Cardiac muscle cell (in vitro differentiated cells and primary cell): Measurements from ENCODE around the gene MAFB. TPM values are rescaled to one million over a fixed set of nuclear protein-coding genes. Genes with fewer than 3 reads are reported as not detected.

Experiments used
- DNase-seq, 2 donors: peaks; one replicate each; pipeline versions ENCODE4 v3.0.0 to v3.0.0-alpha.2; 2010 to 2017; ENCODE audit warnings: low read depth in 1 of 2, low spot score in 1 of 2
- H3K27ac ChIP-seq: fragments of 200-600 bp; sonication (generic); 2 replicates; pipeline ENCODE4 v1.5.1; 2016
- H3K27me3 ChIP-seq: fragments of 200-600 bp; sonication (generic); 2 replicates; pipeline ENCODE4 v1.6.0; 2016; ENCODE audit warnings: control low read depth
- H3K36me3 ChIP-seq: fragments of 200-600 bp; sonication (generic); 2 replicates; pipeline ENCODE4 v1.5.1; 2016; ENCODE audit warnings: control low read depth
- H3K4me1 ChIP-seq: fragments of 200-600 bp; sonication (generic); 2 replicates; pipeline ENCODE4 v1.8.1; 2017; ENCODE audit warnings: low read depth, mild to moderate bottlenecking, mixed run types
- H3K4me3 ChIP-seq: fragments of 200-600 bp; sonication (generic); 2 replicates; pipeline ENCODE4 v1.5.1; 2016; ENCODE audit warnings: mild to moderate bottlenecking
- H3K9me3 ChIP-seq: fragments of 200-600 bp; sonication (generic); 2 replicates; pipeline ENCODE4 v1.5.1; 2017; ENCODE audit warnings: low read depth, mild to moderate bottlenecking, control low read depth
- polyA plus RNA-seq: library from polyadenylated mRNA; unstranded; fragments of >200 nt; fragmentation: Nextera tagmentation; extraction: Ambion mirVana; gene quantifications from 2 replicates; pipeline ENCODE4 v1.2.1, GENCODE V29; 2016
- total RNA-seq: library from RNA; depleted of rRNA; stranded (reverse); fragments of >200 nt; gene quantifications from 2 replicates; pipeline ENCODE4 v1.2.3, GENCODE V29; 2016
- TF ChIP-seq, protein P1 (sequence below): IDR thresholded peaks from 2 replicates; pipeline ENCODE4 v1.5.1; 2012; ENCODE audit warnings: low read depth, mild to moderate bottlenecking, low read length

Gene MAFB
- total and polyA plus RNA-seq, 2 experiments from 2014 or later: 0.84 to 3.2 TPM

DNA sequence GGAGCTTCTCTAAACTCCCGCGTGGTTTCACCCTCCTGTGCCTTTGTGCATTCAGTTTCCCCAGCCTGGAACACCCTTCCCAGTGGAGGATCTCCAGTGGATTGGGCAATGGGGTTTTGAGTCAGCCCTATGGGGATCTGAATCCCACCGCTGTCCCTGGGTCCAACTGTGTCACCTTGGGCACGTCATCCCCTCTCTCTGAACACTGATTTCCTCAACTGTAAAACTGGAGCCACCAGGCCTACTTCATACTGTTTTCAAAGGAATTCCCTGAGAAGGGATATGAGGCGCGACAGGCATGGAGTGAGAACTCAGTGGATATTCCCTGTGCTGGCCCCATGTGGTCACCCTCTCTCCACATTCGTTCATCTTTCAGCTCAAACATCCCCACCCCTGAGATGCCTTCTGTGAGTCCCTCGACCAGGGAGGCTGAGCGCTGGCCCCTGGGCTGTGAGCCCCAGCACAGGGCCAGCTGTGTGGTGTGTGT is 25.7 kb downstream of the MAFB start:
- no peak for DNase-seq
- no peaks in the 10 kb centered on the region for H3K9me3 ChIP-seq
- H3K4me3 ChIP-seq: no peak overlapping the region
- H3K27ac ChIP-seq: no peak overlapping the region
- H3K36me3 ChIP-seq: no peaks in the 10 kb centered on the region
- H3K4me1 ChIP-seq: no peaks in the 10 kb centered on the region
- H3K27me3 ChIP-seq: no peaks in the 10 kb centered on the region
- TF ChIP-seq, protein P1, sequence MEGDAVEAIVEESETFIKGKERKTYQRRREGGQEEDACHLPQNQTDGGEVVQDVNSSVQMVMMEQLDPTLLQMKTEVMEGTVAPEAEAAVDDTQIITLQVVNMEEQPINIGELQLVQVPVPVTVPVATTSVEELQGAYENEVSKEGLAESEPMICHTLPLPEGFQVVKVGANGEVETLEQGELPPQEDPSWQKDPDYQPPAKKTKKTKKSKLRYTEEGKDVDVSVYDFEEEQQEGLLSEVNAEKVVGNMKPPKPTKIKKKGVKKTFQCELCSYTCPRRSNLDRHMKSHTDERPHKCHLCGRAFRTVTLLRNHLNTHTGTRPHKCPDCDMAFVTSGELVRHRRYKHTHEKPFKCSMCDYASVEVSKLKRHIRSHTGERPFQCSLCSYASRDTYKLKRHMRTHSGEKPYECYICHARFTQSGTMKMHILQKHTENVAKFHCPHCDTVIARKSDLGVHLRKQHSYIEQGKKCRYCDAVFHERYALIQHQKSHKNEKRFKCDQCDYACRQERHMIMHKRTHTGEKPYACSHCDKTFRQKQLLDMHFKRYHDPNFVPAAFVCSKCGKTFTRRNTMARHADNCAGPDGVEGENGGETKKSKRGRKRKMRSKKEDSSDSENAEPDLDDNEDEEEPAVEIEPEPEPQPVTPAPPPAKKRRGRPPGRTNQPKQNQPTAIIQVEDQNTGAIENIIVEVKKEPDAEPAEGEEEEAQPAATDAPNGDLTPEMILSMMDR: no peak

DNA sequence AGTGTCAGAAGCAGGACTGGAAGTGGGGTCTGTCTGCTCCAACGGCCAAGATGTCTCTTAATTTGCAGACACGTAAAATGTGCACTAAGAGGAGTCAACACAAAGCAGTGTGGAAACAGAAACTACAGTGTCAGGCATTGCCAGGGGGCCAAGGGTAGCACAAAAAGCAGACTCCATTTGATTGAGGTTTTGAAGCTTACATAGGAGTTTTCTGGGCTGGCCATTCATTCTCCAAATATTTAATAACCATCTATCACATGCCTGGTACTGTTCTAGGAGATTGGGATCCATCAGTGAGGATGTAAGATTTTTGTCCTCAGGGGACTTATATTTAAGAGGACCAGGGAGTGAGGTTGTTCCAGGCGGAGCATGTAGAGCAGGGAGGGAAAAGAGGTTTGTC is 29.5 kb downstream of the MAFB start:
- Histone ChIP-seq H3K27ac (no peak overlapping the region), H3K4me1 (no peaks in the 10 kb centered on the region), H3K36me3 (no peaks in the 10 kb centered on the region), H3K27me3 (no peaks in the 10 kb centered on the region), H3K4me3 (no peak overlapping the region), H3K9me3 (no peaks in the 10 kb centered on the region)
- no peak for DNase-seq
- TF ChIP-seq, protein P1: no peak

DNA sequence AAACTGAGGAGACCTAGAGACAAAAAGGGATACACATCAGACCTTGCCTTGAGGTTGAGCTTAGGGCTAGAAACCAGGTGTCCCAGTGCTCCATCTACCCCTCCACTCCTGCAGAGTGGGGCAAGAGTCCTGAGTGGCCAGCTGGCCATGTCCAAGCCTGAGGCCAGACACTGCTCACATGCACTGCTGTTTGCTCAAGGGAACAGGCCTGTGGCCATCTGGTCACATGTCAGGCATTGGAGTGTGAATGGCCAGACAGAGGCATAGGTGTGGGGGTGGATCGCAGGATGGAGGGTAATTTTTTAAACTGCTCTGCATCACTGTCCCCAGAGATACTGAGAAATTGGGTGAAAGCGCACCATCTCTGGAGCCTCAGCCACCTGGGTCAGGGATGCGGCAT is 30.5 kb downstream of the MAFB start:
- H3K36me3 ChIP-seq: no peaks in the 10 kb centered on the region
- H3K4me1 ChIP-seq: no peaks in the 10 kb centered on the region
- H3K9me3 ChIP-seq: no peaks in the 10 kb centered on the region
- no peaks in the 10 kb centered on the region for H3K27me3 ChIP-seq
- H3K27ac ChIP-seq: no peak overlapping the region
- no peak overlapping the region for H3K4me3 ChIP-seq
- no peak for DNase-seq
- TF ChIP-seq, protein P1: no peak

DNA sequence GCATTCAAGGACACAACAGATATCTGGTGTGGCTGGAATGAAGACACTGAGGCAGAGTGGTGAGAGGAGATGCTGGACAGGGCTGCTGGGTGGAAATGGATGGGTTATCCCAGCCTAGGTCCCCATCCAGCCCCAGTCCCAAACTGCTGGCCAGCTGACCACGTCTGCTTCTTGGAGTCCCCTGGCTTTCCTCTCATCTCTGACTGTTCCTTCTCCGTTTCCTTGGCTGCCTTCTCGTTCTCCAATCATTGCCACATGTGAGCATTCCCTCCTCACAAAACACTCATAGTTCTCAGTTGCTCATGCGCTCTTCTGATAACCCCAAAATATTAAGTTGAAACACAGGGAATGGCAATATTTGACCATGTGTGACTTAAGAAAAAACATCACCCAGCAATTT is 31.5 kb downstream of the MAFB start:
- H3K27ac ChIP-seq: no peak overlapping the region
- no peaks in the 10 kb centered on the region for H3K9me3 ChIP-seq
- H3K36me3 ChIP-seq: no peaks in the 10 kb centered on the region
- no peak overlapping the region for H3K4me3 ChIP-seq
- TF ChIP-seq, protein P1: no peak
- no peaks in the 10 kb centered on the region for H3K27me3 ChIP-seq
- no peaks in the 10 kb centered on the region for H3K4me1 ChIP-seq
- peak in 1 of 2 donors; percentile 8 for DNase-seq

DNA sequence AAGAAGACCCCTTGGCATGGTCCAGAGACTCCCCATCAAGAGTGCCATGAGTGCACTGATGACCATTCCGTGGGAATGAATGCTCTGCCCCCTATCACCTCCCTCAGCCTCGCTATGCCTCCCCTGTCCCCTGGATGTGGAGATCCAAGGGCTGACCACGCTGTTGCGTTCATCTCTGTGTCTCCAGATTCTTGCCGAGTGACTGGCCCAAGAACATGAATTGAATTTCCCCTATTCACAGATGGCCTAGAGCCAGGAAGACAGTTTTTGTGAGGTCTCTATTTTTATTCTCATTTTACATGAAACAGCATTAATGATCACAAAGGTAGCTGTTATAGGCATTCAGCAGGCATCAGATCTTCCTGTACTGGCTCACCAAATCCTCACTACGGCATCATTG is 33.6 kb downstream of the MAFB start:
- TF ChIP-seq, protein P1: no peak
- H3K36me3 ChIP-seq: no peaks in the 10 kb centered on the region
- no peaks in the 10 kb centered on the region for H3K4me1 ChIP-seq
- H3K9me3 ChIP-seq: no peaks in the 10 kb centered on the region
- H3K4me3 ChIP-seq: no peak overlapping the region
- no peaks in the 10 kb centered on the region for H3K27me3 ChIP-seq
- H3K27ac ChIP-seq: no peak overlapping the region
- DNase-seq: no peak

DNA sequence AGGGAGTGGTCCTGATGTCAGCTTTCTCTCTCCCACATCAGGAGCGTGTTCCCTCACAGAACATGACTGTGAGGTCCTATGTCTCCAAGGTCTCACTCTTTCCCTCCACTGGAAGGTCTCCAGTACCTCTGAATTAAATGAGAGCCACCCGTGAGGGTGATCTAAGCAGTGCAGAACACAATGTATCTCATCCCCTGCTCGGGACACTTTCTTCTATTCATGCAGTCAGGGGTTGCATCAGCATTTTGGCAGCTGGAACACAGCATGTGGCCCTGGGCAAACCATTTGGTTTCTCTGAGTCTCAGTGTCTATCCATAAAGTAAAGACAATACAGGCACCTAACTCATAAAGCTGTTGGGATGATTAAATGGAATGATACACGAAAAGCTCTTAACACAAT is 34.2 kb downstream of the MAFB start:
- Histone ChIP-seq H3K36me3 (no peaks in the 10 kb centered on the region), H3K4me1 (no peaks in the 10 kb centered on the region), H3K4me3 (no peak overlapping the region), H3K27me3 (no peaks in the 10 kb centered on the region), H3K9me3 (no peaks in the 10 kb centered on the region), H3K27ac (no peak overlapping the region)
- TF ChIP-seq, protein P1: no peak
- peak in 1 of 2 donors; percentile 61 for DNase-seq
